MCF 10A (cell line): Measurements from ENCODE around the gene SLC22A23. TPM values are rescaled to one million over a fixed set of nuclear protein-coding genes. Genes with fewer than 3 reads are reported as not detected.

Source experiments
- BruUV-seq: library from RNA; stranded (reverse); fragments of 400-500 nt; replicated peaks from 2 replicates; lab custom pipeline; 2021; lab: Mats Ljungman, UMichigan
- CTCF ChIA-PET: fragments of 300-600 bp; sonication (Branson Sonifier 250); formaldehyde crosslinking; extraction: SDS; loops from one replicate; lab custom pipeline; 2021; ENCODE audit warnings: antibody characterized with exemption, inconsistent platforms; lab: Yijun Ruan, JAX
- POLR2A ChIA-PET: fragments of 300-600, 350-650 bp; sonication (Branson Sonifier 250); formaldehyde crosslinking; extraction: SDS; loops from one replicate; lab custom pipeline; 2020; ENCODE audit warnings: antibody characterized with exemption, inconsistent platforms; lab: Yijun Ruan, JAX
- DNase-seq: peaks from one replicate; pipeline ENCODE4 v3.0.0-alpha.2; 2018; ENCODE audit not compliant: unreplicated experiment
- H3K27ac Mint-ChIP-seq: one replicate; pipeline ENCODE4 v1.8.0; 2022; ENCODE audit warnings: mild to moderate bottlenecking, low read depth, mixed read lengths; ENCODE audit not compliant: unreplicated experiment
- H3K27me3 Mint-ChIP-seq: one replicate; pipeline ENCODE4 v1.8.0; 2022; ENCODE audit warnings: mixed read lengths; ENCODE audit not compliant: insufficient read depth, unreplicated experiment
- H3K36me3 Mint-ChIP-seq: one replicate; pipeline ENCODE4 v1.8.0; 2022; ENCODE audit warnings: mild to moderate bottlenecking, moderate library complexity, mixed read lengths; ENCODE audit not compliant: insufficient read depth, unreplicated experiment
- H3K4me1 Mint-ChIP-seq: one replicate; pipeline ENCODE4 v1.8.0; 2022; ENCODE audit warnings: mixed read lengths; ENCODE audit not compliant: insufficient read depth, unreplicated experiment
- H3K4me3 Mint-ChIP-seq: one replicate; pipeline ENCODE4 v1.8.0; 2022; ENCODE audit warnings: mild to moderate bottlenecking, moderate library complexity, mixed read lengths; ENCODE audit not compliant: unreplicated experiment
- H3K9me3 Mint-ChIP-seq: one replicate; pipeline ENCODE4 v1.8.0; 2022; ENCODE audit warnings: mixed read lengths; ENCODE audit not compliant: unreplicated experiment
- CTCF ChIP-seq: fragments of 200-600 bp; IDR thresholded peaks from one replicate; pipeline ENCODE4 v1.8.0; 2022; ENCODE audit warnings: antibody characterized with exemption, mild to moderate bottlenecking; ENCODE audit not compliant: unreplicated experiment
- intact Hi-C: fragments of 100-400 bp; cut with micrococcal nuclease; formaldehyde crosslinking; loops from 2 replicates; pipeline ENCODE4 v1.14.1; 2022
- total RNA-seq: library from RNA; stranded (reverse); gene quantifications from 2 replicates; pipeline ENCODE4 v1.2.3, GENCODE V29; 2022

The SLC22A23 gene
- total RNA-seq, 1 experiment from 2014 or later = 11.9 TPM

GRCh38 chr6:3349388-3350251 lies 107.2 kb downstream of the SLC22A23 start:
- BruUV-seq = no TSS peak
- Mint-ChIP-seq H3K4me1 (no peaks in the 10 kb centered on the region), H3K27me3 (no peaks in the 10 kb centered on the region), H3K27ac (no peak overlapping the region), H3K9me3 (no peaks in the 10 kb centered on the region), H3K36me3 (peaks cover 13% of the 10 kb centered on the region), H3K4me3 (no peak overlapping the region)
- ChIA-PET POLR2A (no interaction called here), CTCF (no interaction called here)
- intact Hi-C loops = no loop called here
- no peak for TF ChIP-seq CTCF
- DNase-seq = no peak

GRCh38 chr6:3348821-3349220 lies 108.0 kb downstream of the SLC22A23 start:
- TF ChIP-seq CTCF = no peak
- POLR2A ChIA-PET = no interaction called here
- no peak for DNase-seq
- no peaks in the 10 kb centered on the region for H3K9me3 Mint-ChIP-seq
- intact Hi-C loops = no loop called here
- peaks cover 13% of the 10 kb centered on the region for H3K36me3 Mint-ChIP-seq
- no peaks in the 10 kb centered on the region for H3K4me1 Mint-ChIP-seq
- CTCF ChIA-PET = no interaction called here
- H3K27ac Mint-ChIP-seq = no peak overlapping the region
- H3K27me3 Mint-ChIP-seq = no peaks in the 10 kb centered on the region
- BruUV-seq = no TSS peak
- no peak overlapping the region for H3K4me3 Mint-ChIP-seq

GRCh38 chr6:3347826-3348225 lies 109.0 kb downstream of the SLC22A23 start:
- Mint-ChIP-seq H3K4me1 (no peaks in the 10 kb centered on the region), H3K27me3 (no peaks in the 10 kb centered on the region), H3K4me3 (no peak overlapping the region), H3K27ac (no peak overlapping the region), H3K36me3 (peaks cover 13% of the 10 kb centered on the region), H3K9me3 (no peaks in the 10 kb centered on the region)
- POLR2A ChIA-PET = interaction anchor here (0.6 kb wide), 1 partner anchor 26 kb away, joined by 3 read pairs; no protein-coding TSS in a partner anchor
- CTCF ChIA-PET = no interaction called here
- BruUV-seq = no TSS peak
- DNase-seq = no peak
- no peak for TF ChIP-seq CTCF
- intact Hi-C loops = no loop called here

- Mint-ChIP-seq H3K27me3 (no peaks in the 10 kb centered on the region), H3K4me1 (no peaks in the 10 kb centered on the region), H3K4me3 (no peak overlapping the region), H3K27ac (no peak overlapping the region), H3K36me3 (peaks cover 13% of the 10 kb centered on the region), H3K9me3 (no peaks in the 10 kb centered on the region)
- intact Hi-C loops = no loop called here
- no peak for TF ChIP-seq CTCF
- DNase-seq = no peak
- no TSS peak for BruUV-seq
- ChIA-PET CTCF (no interaction called here), POLR2A (no interaction called here)
These were observed 109.6 kb downstream of the SLC22A23 start for GRCh38 chr6:3347247-3347646.
